Stimulated activated CD4-positive, alpha-beta T cell treated with anti-CD3 and anti-CD28 coated beads, Interleukin-2, amount 100 ng/mL, for 4 hours (primary cell): Measurements from ENCODE around the gene COPA.
A peak's percentile ranks its signal among the peaks of the same experiment; 100 is the strongest.
"Not testable (repeated sequence)": the region's sequence is repeated elsewhere in the genome, so short reads cannot be mapped to it uniquely, and the experiment has no call there.

Experiments
- DNase-seq: peaks from one replicate; pipeline ENCODE4 v3.0.0-alpha.2; 2020; ENCODE audit warnings: low read depth

The COPA gene

GRCh38 chr1:160325252-160325651, 17.8 kb downstream of the COPA start:
- DNase-seq, result no peak

DNA sequence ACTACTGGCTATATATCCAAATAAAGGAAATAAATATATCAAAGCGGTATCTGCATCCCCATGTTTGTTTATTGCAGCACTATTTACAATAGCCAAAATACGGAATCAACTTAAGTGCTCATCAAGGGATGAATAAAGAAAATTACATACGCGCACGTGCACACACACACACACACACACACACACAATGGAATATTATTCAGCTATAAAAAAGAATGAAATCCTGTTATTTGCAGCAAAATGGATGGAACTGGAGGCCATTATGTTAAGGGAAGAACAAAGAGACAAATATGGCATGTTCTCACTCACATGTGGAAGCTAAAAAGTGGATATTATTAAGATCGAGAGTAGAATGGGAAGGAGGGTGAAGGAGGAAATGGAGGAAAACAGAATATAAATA, 20.2 kb downstream of the COPA start:
- DNase-seq, result no peak

GRCh38 chr1:160315359-160315758, 27.7 kb downstream of the COPA start:
- no peak for DNase-seq

DNA sequence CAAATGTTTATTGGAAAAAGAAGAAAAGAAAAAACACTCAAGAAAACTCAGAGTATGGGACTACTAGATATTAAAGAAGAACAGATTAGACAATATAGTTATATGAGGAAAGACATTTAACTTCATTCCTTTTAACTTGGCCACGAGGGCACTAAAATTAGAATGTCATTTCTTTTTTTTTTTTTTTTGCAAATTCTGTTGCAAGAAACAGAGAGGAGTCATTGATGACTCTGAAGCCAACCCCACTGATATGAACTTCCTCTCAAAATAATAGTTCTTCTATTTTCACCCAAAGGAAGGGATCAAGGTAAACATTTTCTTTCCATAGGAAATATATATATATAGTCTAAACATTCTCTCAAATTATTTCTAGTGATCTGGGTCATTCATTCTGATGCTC, 33.5 kb downstream of the COPA start:
- DNase-seq, result no peak

- no peak for DNase-seq
Measured at GRCh38 chr1:160309185-160309557, 33.9 kb downstream of the COPA start.

- DNase-seq, result no peak
Measured at GRCh38 chr1:160308451-160309184, 34.4 kb downstream of the COPA start.

GRCh38 chr1:160307118-160307791, 35.8 kb downstream of the COPA start:
- DNase-seq, result no peak

DNA sequence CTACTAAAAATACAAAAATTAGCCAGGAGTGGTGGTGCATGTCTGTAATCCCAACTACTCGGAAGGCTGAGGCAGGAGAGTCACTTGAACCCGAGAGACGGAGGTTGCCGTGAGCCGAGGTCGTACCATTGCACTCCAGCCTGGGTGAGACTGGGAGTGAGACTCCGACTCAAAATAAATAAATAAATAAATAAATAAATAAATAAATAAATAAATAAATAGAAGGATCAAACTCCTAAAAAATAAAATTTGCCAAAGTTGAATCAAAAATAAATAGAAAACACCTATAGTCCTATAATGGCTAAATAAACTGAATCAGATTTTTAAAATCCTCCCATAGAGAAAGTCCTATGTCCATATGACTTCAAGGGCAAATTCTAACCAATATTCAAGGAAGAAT, 42.9 kb downstream of the COPA start:
- no peak for DNase-seq

DNA sequence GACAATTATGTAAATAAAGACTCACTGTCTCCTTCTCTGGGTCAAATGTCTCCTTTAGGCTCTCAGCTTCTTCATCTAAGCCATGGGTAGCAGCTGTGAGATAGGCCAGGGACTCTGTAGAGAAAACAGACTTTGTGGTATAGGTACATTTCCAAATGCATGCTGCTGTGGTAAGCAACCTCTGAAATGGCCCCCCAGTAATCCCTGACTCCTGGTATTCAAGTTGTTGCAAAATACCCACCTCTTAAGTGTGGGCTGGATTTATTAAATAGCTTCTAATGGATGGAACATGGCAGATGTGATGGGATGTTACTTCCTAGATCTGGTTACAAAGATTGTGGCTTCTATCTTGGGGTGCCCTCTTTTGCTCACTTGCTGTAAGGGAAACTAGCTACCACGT, 47.0 kb downstream of the COPA start:
- DNase-seq, result no peak

DNA sequence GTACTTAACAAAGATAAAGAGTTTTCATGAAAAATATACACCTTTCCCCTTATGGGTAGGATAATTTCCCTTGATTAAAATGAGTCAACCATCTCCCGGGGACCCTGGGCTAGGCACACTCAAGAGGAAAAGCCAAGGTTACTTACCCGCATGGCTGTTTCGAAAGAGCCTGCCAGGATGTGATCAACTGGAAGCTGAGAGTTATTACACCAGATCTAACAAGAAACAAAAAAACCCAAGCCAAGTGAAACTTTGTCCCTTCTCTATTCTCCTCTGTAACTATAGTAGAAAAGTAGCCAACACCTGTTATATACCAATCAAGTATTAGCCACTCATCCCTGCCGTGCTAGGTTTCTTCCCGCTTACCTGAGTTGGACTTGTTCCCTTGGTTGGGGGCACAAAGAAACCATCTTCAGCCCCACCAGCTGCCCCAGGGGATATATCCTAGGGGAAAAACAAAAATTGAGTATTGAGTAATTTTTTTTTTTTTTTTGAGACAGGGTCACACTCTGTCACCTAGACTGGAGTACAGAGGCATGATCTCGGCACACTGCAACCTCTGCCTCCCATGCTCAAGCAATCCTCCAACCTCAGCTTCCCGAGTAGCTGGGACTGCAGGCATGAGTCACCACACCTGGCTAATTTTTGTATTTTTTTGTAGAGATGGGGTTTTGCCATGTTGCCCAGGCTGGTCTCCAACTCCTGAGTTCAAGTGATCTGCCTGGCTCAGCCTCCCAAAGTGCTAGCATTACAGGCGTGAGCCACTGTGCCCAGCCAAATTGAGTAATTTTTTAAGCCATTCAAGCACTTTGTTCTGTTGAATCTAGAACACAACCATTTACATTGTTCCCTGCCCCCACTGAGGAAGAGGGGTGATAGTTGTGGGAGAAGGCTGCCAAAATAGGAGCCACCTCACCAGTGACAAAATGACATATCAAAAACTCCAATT, 49.8 kb downstream of the COPA start:
- DNase-seq, result no peak

GRCh38 chr1:160291248-160292220, 51.5 kb downstream of the COPA start:
- peak; percentile 58 for DNase-seq

GRCh38 chr1:160287769-160288168, 55.3 kb downstream of the COPA start:
- DNase-seq, result not testable (repeated sequence)

DNA sequence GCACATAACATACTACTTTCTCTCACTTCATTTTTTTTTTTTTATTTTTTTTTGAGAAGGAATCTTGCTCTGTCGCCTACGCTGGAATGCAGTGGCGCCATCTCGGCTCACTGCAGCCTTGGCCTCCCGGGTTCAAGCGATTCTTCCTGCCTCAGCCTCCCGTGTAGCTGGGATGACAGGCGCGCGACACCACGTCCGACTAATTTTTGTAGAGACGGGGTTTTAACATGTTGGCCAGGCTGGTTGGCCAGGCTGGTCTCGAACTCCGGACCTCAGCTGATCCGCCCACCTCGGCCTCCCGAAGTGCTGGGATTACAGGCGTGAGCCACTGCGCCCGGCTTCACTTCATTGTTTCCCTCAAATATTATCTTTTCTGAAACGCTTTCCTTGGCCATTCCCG, 57.5 kb downstream of the COPA start:
- no peak for DNase-seq

GRCh38 chr1:160284782-160285344, 58.2 kb downstream of the COPA start, which contains the start of gene PEX19:
Gene PEX19, minus strand, starts transcription at chr1:160285133. Its CDS starts 9 bp downstream, at chr1:160285124.
- DNase-seq, result peak; percentile 87

DNA sequence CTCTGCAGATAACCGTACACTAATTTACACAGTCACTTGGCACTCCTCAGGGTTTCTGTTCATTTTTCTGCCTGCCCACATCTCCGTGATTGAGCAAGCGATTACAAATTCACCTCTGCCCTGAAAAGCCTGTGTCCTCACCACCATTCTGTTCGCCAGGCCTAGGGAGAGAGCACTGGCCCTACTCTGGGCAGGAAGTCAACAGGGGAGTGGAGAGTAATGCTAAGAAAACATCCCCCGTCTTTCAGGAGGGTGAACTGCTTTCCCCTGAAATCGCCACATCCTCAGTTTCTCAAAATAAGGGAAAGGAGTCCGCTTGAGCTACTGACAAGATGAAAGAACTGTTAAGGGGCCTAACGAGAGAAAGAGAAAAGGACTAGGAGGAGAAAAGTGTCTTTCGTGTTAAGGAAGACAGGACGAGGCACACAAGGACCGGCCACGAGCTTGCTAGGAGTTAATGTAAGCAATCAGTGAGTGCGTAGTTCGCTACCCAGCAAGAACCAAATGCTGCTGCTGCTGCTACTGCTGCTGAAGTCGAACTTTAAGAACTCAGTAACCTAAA, 58.7 kb downstream of the COPA start:
- no peak for DNase-seq

GRCh38 chr1:160282807-160283206, 60.2 kb downstream of the COPA start:
- no peak for DNase-seq

GRCh38 chr1:160277987-160278386, 65.1 kb downstream of the COPA start:
- DNase-seq, result no peak

DNA sequence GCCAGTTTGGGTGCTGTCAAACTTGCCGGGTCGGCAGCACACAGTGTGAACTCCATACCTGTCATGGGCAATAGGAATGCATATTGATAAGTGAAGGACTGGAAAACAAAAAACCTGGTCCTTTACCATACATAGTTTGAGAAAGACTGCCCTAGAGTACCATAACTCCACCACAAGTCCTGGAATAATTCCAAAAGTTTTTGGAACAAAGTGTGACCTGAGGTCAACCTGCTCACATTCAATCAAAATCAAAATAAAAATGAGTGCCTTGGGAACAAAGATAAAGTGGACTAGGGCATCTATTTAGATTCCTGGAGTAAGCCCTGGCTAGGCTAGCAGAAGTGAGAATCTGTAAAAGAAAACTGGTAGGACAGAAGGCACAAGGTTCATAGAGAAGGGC, 65.7 kb downstream of the COPA start:
- no peak for DNase-seq

DNA sequence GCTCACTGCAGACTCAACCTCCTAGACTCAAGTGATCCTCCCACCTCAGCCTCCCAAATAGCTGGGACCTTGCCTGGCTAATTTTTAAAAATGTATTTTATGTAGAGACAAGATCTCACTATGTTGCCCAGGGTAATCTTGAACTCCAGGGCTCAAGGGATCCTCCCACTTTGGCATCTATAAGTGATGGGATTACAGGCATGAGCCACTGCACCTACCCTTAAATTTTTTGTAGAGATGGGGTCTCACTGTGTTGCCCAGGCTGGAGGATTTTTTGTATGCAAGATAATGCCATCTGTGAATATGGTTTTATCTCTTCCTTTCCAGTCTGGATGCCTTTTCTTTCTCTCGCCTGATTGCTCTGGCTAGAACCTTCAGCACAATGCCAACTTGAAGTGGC, 72.0 kb downstream of the COPA start:
- DNase-seq, result no peak

DNA sequence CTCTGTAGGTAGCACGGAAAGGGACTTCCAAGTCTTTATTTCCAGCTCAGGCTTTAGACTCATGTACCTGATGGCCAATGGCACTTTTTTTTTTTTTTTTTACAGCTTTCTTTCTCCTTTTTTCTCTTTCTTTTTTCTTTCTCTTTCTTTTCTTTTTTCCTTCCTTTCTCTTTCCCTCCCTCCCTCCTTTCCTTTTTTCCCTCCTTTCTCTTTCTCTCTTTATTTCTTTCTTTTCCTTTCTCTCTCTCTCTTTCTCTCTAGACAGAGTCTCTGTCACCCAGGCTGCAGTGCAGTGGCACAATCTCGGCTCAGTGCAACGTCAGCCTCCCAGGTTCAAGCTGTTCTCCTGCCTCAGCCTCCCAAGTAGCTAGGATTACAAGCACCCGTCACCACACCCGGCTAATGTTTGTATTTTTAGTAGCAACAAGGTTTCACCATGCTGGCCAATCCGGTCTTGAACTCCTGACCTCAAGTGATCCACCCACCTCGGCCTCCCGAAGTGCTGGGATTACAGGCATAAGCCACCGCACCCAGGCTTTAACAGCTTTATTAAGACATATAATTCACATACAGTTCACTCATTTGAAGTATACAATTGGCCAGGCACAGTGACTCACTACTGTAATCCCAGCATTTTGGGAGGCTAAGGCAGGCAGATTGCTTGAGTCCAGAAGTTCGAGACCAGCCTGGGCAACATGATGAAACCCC, 75.6 kb downstream of the COPA start:
- no peak for DNase-seq
